Measurements from ENCODE around the gene HES4. TPM values are rescaled to one million over a fixed set of nuclear protein-coding genes. Genes with fewer than 3 reads are reported as not detected.

The HES4 gene
- total and polyA plus RNA-seq, 2 of the 13 experiments (the other 11 are each of a cell fraction or from before 2014, with no cell fraction given): 8.8 to 10.6 TPM

DNA sequence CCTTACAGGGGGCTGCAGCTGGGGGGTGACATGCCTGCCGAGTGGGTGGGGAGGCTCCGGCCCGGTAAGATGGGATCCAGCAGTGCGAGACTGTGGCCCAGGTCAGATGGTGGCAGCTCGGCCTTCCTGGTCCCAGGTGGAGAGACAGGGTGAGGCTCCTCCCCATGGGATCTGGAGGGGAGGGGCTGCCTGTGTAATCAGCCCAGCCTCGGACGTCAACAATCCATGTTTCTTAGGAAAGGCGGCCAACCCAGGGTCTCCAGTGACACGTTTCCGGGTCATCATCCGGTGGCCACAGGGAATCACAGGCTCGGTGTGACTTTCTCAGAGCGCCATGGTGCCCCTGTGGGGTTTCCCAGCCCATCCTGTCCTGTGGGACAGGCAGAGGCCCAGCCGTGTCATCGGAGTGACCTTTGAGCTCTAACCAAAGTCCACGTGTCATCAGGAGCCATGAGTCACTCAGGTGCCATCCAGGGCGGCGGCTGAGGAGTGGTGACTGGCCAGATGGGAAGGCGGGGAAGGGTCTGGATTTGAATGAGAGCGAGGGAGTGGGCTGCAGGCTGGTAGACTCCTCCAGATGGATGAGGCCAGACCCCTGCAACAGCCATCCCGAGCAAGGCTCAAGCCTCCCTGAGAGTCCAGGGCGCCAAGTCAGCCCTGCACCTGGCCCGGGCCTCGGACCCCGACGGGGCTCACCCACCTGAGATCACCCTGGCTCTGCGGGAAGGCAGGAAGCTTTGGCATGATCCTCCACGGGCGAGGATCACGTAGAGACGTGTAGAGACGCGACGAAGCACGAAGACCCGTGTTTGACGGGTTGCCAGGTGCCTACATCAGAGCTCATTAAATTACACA is 6.6 kb upstream of the HES4 start (continued):
- peak; percentile 96 for TF ChIP-seq ESRRA (CRISPR knock-in tag; IDR thresholded peaks at IDR 0.05; ENCODE audit: low read depth)
- peak; percentile 91; the same call in 1 of the 2 replicates for TF ChIP-seq HOXD1 (CRISPR knock-in tag; IDR thresholded peaks at IDR 0.05)
- no peak for TF ChIP-seq ZNF883 (CRISPR knock-in tag; IDR thresholded peaks at IDR 0.05; ENCODE audit: not compliant biosample characterization)
- TF ChIP-seq, protein P1, sequence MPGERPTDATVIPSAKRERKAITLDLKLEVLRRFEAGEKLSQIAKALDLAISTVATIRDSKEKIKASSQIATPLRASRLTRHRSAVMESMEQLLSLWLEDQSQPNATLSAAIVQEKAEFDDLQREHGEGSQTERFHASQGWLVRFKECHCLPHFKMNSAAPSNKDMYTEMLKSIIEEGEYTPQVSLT (CRISPR knock-in tag; IDR thresholded peaks at IDR 0.05; ENCODE audit: borderline replicate concordance, low read depth): no peak
- TF ChIP-seq, protein P2, sequence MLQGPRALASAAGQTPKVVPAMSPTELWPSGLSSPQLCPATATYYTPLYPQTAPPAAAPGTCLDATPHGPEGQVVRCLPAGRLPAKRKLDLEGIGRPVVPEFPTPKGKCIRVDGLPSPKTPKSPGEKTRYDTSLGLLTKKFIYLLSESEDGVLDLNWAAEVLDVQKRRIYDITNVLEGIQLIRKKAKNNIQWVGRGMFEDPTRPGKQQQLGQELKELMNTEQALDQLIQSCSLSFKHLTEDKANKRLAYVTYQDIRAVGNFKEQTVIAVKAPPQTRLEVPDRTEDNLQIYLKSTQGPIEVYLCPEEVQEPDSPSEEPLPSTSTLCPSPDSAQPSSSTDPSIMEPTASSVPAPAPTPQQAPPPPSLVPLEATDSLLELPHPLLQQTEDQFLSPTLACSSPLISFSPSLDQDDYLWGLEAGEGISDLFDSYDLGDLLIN (CRISPR knock-in tag; IDR thresholded peaks at IDR 0.05; ENCODE audit: borderline replicate concordance): 0 out of 2 replicates have a peak, but pooled peaks have one; percentile 61
- no peak for TF ChIP-seq PAF1 (CRISPR knock-in tag; IDR thresholded peaks at IDR 0.05)
- TF ChIP-seq NFE2L2 (IDR thresholded peaks at IDR 0.05; ENCODE audit: low read length): peak; percentile 14; the same call in 1 of the 2 replicates
- no peak for TF ChIP-seq FIP1L1 (IDR thresholded peaks at IDR 0.05; ENCODE audit: borderline replicate concordance, insufficient read depth, low read depth, low read length)
- TF ChIP-seq, protein P3, sequence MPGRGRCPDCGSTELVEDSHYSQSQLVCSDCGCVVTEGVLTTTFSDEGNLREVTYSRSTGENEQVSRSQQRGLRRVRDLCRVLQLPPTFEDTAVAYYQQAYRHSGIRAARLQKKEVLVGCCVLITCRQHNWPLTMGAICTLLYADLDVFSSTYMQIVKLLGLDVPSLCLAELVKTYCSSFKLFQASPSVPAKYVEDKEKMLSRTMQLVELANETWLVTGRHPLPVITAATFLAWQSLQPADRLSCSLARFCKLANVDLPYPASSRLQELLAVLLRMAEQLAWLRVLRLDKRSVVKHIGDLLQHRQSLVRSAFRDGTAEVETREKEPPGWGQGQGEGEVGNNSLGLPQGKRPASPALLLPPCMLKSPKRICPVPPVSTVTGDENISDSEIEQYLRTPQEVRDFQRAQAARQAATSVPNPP (CRISPR knock-in tag; IDR thresholded peaks at IDR 0.05): no peak
- TF ChIP-seq, protein P4, sequence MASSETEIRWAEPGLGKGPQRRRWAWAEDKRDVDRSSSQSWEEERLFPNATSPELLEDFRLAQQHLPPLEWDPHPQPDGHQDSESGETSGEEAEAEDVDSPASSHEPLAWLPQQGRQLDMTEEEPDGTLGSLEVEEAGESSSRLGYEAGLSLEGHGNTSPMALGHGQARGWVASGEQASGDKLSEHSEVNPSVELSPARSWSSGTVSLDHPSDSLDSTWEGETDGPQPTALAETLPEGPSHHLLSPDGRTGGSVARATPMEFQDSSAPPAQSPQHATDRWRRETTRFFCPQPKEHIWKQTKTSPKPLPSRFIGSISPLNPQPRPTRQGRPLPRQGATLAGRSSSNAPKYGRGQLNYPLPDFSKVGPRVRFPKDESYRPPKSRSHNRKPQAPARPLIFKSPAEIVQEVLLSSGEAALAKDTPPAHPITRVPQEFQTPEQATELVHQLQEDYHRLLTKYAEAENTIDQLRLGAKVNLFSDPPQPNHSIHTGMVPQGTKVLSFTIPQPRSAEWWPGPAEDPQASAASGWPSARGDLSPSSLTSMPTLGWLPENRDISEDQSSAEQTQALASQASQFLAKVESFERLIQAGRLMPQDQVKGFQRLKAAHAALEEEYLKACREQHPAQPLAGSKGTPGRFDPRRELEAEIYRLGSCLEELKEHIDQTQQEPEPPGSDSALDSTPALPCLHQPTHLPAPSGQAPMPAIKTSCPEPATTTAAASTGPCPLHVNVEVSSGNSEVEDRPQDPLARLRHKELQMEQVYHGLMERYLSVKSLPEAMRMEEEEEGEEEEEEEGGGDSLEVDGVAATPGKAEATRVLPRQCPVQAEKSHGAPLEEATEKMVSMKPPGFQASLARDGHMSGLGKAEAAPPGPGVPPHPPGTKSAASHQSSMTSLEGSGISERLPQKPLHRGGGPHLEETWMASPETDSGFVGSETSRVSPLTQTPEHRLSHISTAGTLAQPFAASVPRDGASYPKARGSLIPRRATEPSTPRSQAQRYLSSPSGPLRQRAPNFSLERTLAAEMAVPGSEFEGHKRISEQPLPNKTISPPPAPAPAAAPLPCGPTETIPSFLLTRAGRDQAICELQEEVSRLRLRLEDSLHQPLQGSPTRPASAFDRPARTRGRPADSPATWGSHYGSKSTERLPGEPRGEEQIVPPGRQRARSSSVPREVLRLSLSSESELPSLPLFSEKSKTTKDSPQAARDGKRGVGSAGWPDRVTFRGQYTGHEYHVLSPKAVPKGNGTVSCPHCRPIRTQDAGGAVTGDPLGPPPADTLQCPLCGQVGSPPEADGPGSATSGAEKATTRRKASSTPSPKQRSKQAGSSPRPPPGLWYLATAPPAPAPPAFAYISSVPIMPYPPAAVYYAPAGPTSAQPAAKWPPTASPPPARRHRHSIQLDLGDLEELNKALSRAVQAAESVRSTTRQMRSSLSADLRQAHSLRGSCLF (CRISPR knock-in tag; IDR thresholded peaks at IDR 0.05; ENCODE audit: borderline replicate concordance): no peak
- TF ChIP-seq ZNF17 (CRISPR knock-in tag; IDR thresholded peaks at IDR 0.05): no peak
- peak; percentile 61; the same call in 1 of the 2 replicates for TF ChIP-seq CEBPG (CRISPR knock-in tag; IDR thresholded peaks at IDR 0.05)
- TF ChIP-seq, protein P5, sequence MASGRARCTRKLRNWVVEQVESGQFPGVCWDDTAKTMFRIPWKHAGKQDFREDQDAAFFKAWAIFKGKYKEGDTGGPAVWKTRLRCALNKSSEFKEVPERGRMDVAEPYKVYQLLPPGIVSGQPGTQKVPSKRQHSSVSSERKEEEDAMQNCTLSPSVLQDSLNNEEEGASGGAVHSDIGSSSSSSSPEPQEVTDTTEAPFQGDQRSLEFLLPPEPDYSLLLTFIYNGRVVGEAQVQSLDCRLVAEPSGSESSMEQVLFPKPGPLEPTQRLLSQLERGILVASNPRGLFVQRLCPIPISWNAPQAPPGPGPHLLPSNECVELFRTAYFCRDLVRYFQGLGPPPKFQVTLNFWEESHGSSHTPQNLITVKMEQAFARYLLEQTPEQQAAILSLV (CRISPR knock-in tag; IDR thresholded peaks at IDR 0.05; ENCODE audit: borderline replicate concordance): no peak; the same call in 1 of the 2 replicates
- TF ChIP-seq ZNF382 (CRISPR knock-in tag; IDR thresholded peaks at IDR 0.05; ENCODE audit: borderline replicate concordance): no peak
- TF ChIP-seq GABPB1 (CRISPR knock-in tag; IDR thresholded peaks at IDR 0.05): peak; percentile 92
- TF ChIP-seq ZC3H4 (CRISPR knock-in tag; IDR thresholded peaks at IDR 0.05; ENCODE audit: borderline replicate concordance): no peak
- peak; percentile 89; the same call in 1 of the 2 replicates for TF ChIP-seq TBP (CRISPR knock-in tag; IDR thresholded peaks at IDR 0.05)
- peak; percentile 91; the same call in 1 of the 2 replicates for TF ChIP-seq NFKB2 (CRISPR knock-in tag; IDR thresholded peaks at IDR 0.05; ENCODE audit: borderline replicate concordance)
- no peak for TF ChIP-seq SP140L (CRISPR knock-in tag; IDR thresholded peaks at IDR 0.05; ENCODE audit: borderline replicate concordance)
- TF ChIP-seq ZNF33B (CRISPR knock-in tag; IDR thresholded peaks at IDR 0.05): 0 out of 2 replicates have a peak, but pooled peaks have one; percentile 28

Measured in HepG2 (cell line).